CD14-positive monocyte (primary cell): Measurements from ENCODE around the gene STK11. TPM values are rescaled to one million over a fixed set of nuclear protein-coding genes. Genes with fewer than 3 reads are reported as not detected.

Source experiments
- DNase-seq, 3 donors: peaks; one replicate each; pipeline ENCODE4 v3.0.0-alpha.2; 2011 to 2022
- H2AFZ ChIP-seq: 2 replicates; pipeline ENCODE4 v1.6.0; 2012; ENCODE audit warnings: mild to moderate bottlenecking, low read depth, low read length, inconsistent platforms; ENCODE audit not compliant: insufficient read depth, poor library complexity, severe bottlenecking
- H3K27ac ChIP-seq, 2 donors: 1 replicate in 1 of 2; 2 replicates in 1 of 2; pipeline ENCODE4 v1.5.1; 2012 to 2013; ENCODE audit warnings: low read length in 2 of 2, control low read depth in 1 of 2, inconsistent platforms in 1 of 2, low read depth in 1 of 2, mild to moderate bottlenecking in 1 of 2
- H3K27me3 ChIP-seq, 2 donors: one replicate each; pipeline versions ENCODE4 v1.6.0 to v1.6.1; 2011 to 2013; ENCODE audit warnings: low read length in 2 of 2; ENCODE audit not compliant: control insufficient read depth in 2 of 2, insufficient read depth in 2 of 2
- H3K36me3 ChIP-seq, 2 donors: replicated peaks in 1 of 2; 1 replicate in 1 of 2; 2 replicates in 1 of 2; pipeline versions ENCODE4 v1.5.1 to v1.6.1; 2012 to 2013; ENCODE audit warnings: low read length in 2 of 2, control low read depth in 1 of 2, inconsistent platforms in 1 of 2, mild to moderate bottlenecking in 1 of 2; ENCODE audit not compliant: insufficient read depth in 2 of 2, control insufficient read depth in 1 of 2
- H3K4me1 ChIP-seq, 2 donors: 1 replicate in 1 of 2; 2 replicates in 1 of 2; pipeline versions ENCODE4 v1.5.1 to v1.6.1; 2012 to 2013; ENCODE audit warnings: low read length in 2 of 2, control low read depth in 1 of 2, inconsistent platforms in 1 of 2, mild to moderate bottlenecking in 1 of 2, moderate library complexity in 1 of 2; ENCODE audit not compliant: insufficient read depth in 2 of 2, control insufficient read depth in 1 of 2
- H3K4me2 ChIP-seq: replicated peaks from 2 replicates; pipeline ENCODE3; 2012; ENCODE audit warnings: low read length, moderate library complexity, mild to moderate bottlenecking; ENCODE audit not compliant: poor library complexity, severe bottlenecking; ENCODE audit errors: extremely low read depth
- H3K4me3 ChIP-seq, 3 experiments: fragments of 200-600 bp in 1 of 3; sonication (generic) in 1 of 3; replicated peaks in 1 of 3; 1 replicate in 2 of 3; 2 replicates in 1 of 3; pipeline ENCODE4 v1.5.1; 2011 to 2013; ENCODE audit warnings: low read length in 3 of 3, mild to moderate bottlenecking in 3 of 3, control low read depth in 2 of 3, low read depth in 2 of 3, inconsistent platforms in 1 of 3, moderate library complexity in 1 of 3
- H3K79me2 ChIP-seq: 2 replicates; pipeline ENCODE4 v1.6.0; 2012; ENCODE audit warnings: mild to moderate bottlenecking, control low read depth, inconsistent platforms, low read length, moderate library complexity; ENCODE audit not compliant: insufficient read depth
- H3K9ac ChIP-seq: 2 replicates; pipeline ENCODE4 v1.6.0; 2017; ENCODE audit warnings: low read length, mild to moderate bottlenecking; ENCODE audit not compliant: insufficient read depth, poor library complexity, severe bottlenecking
- H3K9me3 ChIP-seq, 2 donors: replicated peaks in 1 of 2; 1 replicate in 1 of 2; 2 replicates in 1 of 2; pipeline versions ENCODE4 v1.5.1 to v1.6.1; 2012 to 2013; ENCODE audit warnings: low read length in 2 of 2, control low read depth in 1 of 2; ENCODE audit not compliant: control insufficient read depth in 1 of 2, insufficient read depth in 1 of 2
- H4K20me1 ChIP-seq: 2 replicates; pipeline ENCODE4 v1.6.0; 2012; ENCODE audit warnings: mild to moderate bottlenecking, low read length, control low read depth, moderate library complexity; ENCODE audit not compliant: insufficient read depth
- H3K27ac Mint-ChIP-seq, 7 donors: one replicate each; pipeline ENCODE4 v1.8.0; 2020; ENCODE audit warnings: mild to moderate bottlenecking in 7 of 7, mixed read lengths in 7 of 7, moderate library complexity in 6 of 7, inconsistent platforms in 2 of 7
- H3K27me3 Mint-ChIP-seq, 3 donors: one replicate each; pipeline ENCODE4 v1.8.0; 2021 to 2022; ENCODE audit warnings: low read depth in 3 of 3, mild to moderate bottlenecking in 3 of 3, mixed read lengths in 3 of 3, moderate library complexity in 3 of 3, inconsistent platforms in 1 of 3
- H3K36me3 Mint-ChIP-seq, 2 donors: one replicate each; pipeline ENCODE4 v1.8.0; 2020; ENCODE audit warnings: mixed read lengths in 2 of 2, inconsistent platforms in 1 of 2, mild to moderate bottlenecking in 1 of 2
- H3K4me1 Mint-ChIP-seq: one replicate; pipeline ENCODE4 v1.8.0; 2020; ENCODE audit warnings: mild to moderate bottlenecking, mixed read lengths
- H3K4me3 Mint-ChIP-seq, 2 donors: one replicate each; pipeline ENCODE4 v1.8.0; 2020; ENCODE audit warnings: mild to moderate bottlenecking in 2 of 2, mixed read lengths in 2 of 2, moderate library complexity in 1 of 2
- H3K9me3 Mint-ChIP-seq, 7 donors: one replicate each; pipeline ENCODE4 v1.8.0; 2020 to 2022; ENCODE audit warnings: mixed read lengths in 7 of 7, mild to moderate bottlenecking in 6 of 7, moderate library complexity in 6 of 7, inconsistent platforms in 2 of 7
- CTCF ChIP-seq: fragments of 200-600 bp; IDR thresholded peaks from one replicate; pipeline ENCODE4 v1.8.0; 2022; ENCODE audit warnings: antibody characterized with exemption, mild to moderate bottlenecking
- WGBS: methylation state at CpG from one replicate; pipeline ENCODE4 v1.1.5; 2013; ENCODE audit warnings: missing lambda C conversion rate; ENCODE audit not compliant: insufficient coverage; 5-methylcytosine and 5-hydroxymethylcytosine counted together
- intact Hi-C, 2 donors: fragments of 100-400 bp; cut with micrococcal nuclease; formaldehyde crosslinking; loops; one replicate each; pipeline versions ENCODE4 v1.15.0 to v1.15.1; 2023
- polyA plus RNA-seq, 3 donors: library from polyadenylated mRNA; depleted of rRNA in 1 of 3; unstranded in 2 of 3; stranded (reverse) in 1 of 3; fragments of 300-500 nt in 2 of 3; fragments of >200 nt in 1 of 3; fragmentation: Illumina TruSeq in 2 of 3; gene quantifications; 1 replicate in 2 of 3; 2 replicates in 1 of 3; pipeline ENCODE4 v1.2.3, GENCODE V29; 2012 to 2021

STK11 gene
- polyA plus RNA-seq, 3 donors: 6.2 to 72.1 (median 15.4) TPM

DNA sequence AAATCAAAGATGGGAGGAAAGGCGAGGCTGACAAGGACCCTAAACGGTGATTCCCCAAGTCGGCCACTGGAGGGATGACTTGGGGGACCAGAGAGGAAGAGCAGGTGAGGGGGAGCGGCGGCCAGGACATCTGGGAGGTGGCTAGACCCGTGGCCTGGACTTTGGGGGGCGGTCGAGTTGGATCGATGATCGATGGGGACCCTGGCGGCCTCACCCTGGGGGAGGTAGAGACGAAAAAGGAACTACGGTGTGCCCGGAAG is 55.9 kb downstream of the STK11 start:
- H3K27ac Mint-ChIP-seq: peak overlapping the region; percentile 88 to 97 (median 94)

DNA sequence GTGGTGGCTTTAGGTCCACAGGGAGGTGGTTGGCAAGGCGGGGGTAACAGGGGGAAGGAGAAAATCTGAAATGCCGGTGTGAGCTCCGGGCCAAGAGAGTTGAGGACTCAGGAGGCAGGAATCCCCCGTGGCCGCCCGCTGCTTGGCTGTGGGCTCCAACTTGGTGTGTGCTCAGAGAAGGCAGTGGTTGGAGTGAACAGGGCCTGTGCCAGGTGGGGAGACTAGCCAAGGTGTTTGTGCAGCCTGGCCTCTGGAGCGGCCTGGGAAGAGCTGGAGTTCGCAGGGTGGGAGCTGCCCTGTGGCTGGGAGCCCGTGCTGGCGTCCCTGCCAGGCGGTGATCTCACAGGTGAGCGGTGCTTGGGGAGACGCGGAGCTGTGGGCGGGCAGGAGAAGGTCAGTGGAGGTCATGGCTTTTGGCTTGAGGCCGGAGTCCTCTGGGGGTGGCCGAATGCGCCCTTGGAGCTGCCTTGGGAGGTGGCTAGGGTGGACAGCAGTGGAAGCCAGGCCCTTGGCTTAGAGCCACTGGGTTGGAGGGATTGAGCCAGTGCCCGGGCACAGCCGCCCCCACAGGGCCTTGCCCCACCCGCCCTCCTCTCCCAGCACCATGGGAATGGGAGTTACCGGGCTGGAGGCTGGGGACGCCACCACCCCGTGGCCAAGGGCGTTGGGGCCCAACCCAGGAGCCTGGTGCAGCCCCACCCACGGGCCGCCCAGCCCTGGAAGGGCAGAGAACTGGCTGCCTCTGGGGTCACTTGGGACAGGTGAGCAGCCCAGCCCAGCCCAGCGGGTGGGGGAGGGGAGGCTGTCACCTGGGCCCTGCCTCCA is 56.4 kb downstream of the STK11 start:
- Mint-ChIP-seq H3K36me3 (peaks cover 10 to 19% of the 10 kb centered on the region in 2 donors), H3K9me3 (peaks cover 0 to under 1% (median 0%) of the 10 kb centered on the region in 7 donors), H3K27ac (peak overlapping the region; percentile 88 to 97 (median 94)), H3K4me3 (peak overlapping the region; percentile 81 to 89), H3K27me3 (peaks cover 4 to 13% (median 9%) of the 10 kb centered on the region in 3 donors), H3K4me1 (peaks cover 54% of the 10 kb centered on the region)
- peak overlapping the region in 1 of 2 donors; percentile 95 for H3K27ac ChIP-seq
- H3K4me3 ChIP-seq: peak overlapping the region in 2 of 3 experiments; percentile 55 to 93
- peak overlapping the region; percentile 87 for H3K9ac ChIP-seq
- peaks cover 67 to 80% of the 10 kb centered on the region in 2 donors for H3K4me1 ChIP-seq
- H3K79me2 ChIP-seq: peaks cover 24% of the 10 kb centered on the region
- H2AFZ ChIP-seq: peak overlapping the region; percentile 48
- 38% methylated on average over 24 of the region's 28 CpGs for WGBS
- peaks cover 37% of the 10 kb centered on the region for H4K20me1 ChIP-seq
- no peak for TF ChIP-seq CTCF
- H3K9me3 ChIP-seq: no peaks in the 10 kb centered on the region
- intact Hi-C loops: no loop called here
- H3K4me2 ChIP-seq: peak overlapping the region; percentile 95
- H3K36me3 ChIP-seq: peaks cover 12 to 13% of the 10 kb centered on the region in 2 donors
- H3K27me3 ChIP-seq: peaks cover 0 to under 1% of the 10 kb centered on the region in 2 donors
- peak in 1 of 3 donors; percentile 15 for DNase-seq

More for the DNA sequence above, 55.9 kb downstream of the STK11 start:
- Histone ChIP-seq H3K79me2 (peaks cover 29% of the 10 kb centered on the region), H3K4me2 (peak overlapping the region; percentile 95), H3K27me3 (no peaks in the 10 kb centered on the region), H3K4me3 (peak overlapping the region; percentile 55 to 93 (median 60)), H3K9me3 (no peaks in the 10 kb centered on the region), H2AFZ (peak overlapping the region; percentile 48), H3K27ac (peak overlapping the region; percentile 39 to 95), H3K9ac (peak overlapping the region; percentile 87), H3K36me3 (peaks cover 17 to 18% of the 10 kb centered on the region in 2 donors), H3K4me1 (peaks cover 67 to 80% of the 10 kb centered on the region in 2 donors), H4K20me1 (peaks cover 41% of the 10 kb centered on the region)
- peaks cover 3 to 12% (median 9%) of the 10 kb centered on the region in 3 donors for H3K27me3 Mint-ChIP-seq
- peaks cover 58% of the 10 kb centered on the region for H3K4me1 Mint-ChIP-seq
- H3K36me3 Mint-ChIP-seq: peaks cover 14 to 23% of the 10 kb centered on the region in 2 donors
- intact Hi-C loops: no loop called here
- peak in 1 of 3 donors; percentile 47 for DNase-seq
- no peak for TF ChIP-seq CTCF
- no peaks in the 10 kb centered on the region for H3K9me3 Mint-ChIP-seq
- peak overlapping the region; percentile 81 to 89 for H3K4me3 Mint-ChIP-seq
- WGBS: 0% methylated on average over 14 of the region's 14 CpGs
